Fibroblast of the aortic adventitia (primary cell): ENCODE data around the gene ASTN1. TPM values are rescaled to one million over a fixed set of nuclear protein-coding genes. Genes with fewer than 3 reads are reported as not detected.

Source experiments
- DNase-seq: peaks from one replicate; pipeline ENCODE4 v3.0.0-alpha.2; 2010; ENCODE audit warnings: low read depth
- H3K4me3 ChIP-seq: 2 replicates; pipeline ENCODE4 v1.5.1; 2011; ENCODE audit warnings: low read depth, mild to moderate bottlenecking, control low read depth, low read length, moderate library complexity
- CTCF ChIP-seq: IDR thresholded peaks from 2 replicates; pipeline ENCODE4 v1.5.1; 2011; ENCODE audit warnings: mild to moderate bottlenecking, low read length, control low read depth, inconsistent platforms; ENCODE audit not compliant: insufficient read depth
- total RNA-seq: library from RNA; depleted of rRNA; stranded (reverse); fragments of >200 nt; gene quantifications from 2 replicates; pipeline ENCODE4 v1.2.3, GENCODE V29; 2012; ENCODE audit warnings: low replicate concordance

Gene ASTN1
- total RNA-seq, 1 donor = under 0.01 TPM

GRCh38 chr1:177092001-177092400, 72.5 kb downstream of the ASTN1 start:
- no peak for DNase-seq
- H3K4me3 ChIP-seq = no peak overlapping the region
- no peak for TF ChIP-seq CTCF

GRCh38 chr1:177091040-177091439, 73.5 kb downstream of the ASTN1 start:
- no peak for TF ChIP-seq CTCF
- no peak overlapping the region for H3K4me3 ChIP-seq
- no peak for DNase-seq

GRCh38 chr1:177088966-177089365, 75.5 kb downstream of the ASTN1 start:
- no peak overlapping the region for H3K4me3 ChIP-seq
- no peak for DNase-seq
- TF ChIP-seq CTCF = no peak

- DNase-seq = peak; percentile 3
- TF ChIP-seq CTCF = no peak
Measured at GRCh38 chr1:177082855-177083693, 81.4 kb downstream of the ASTN1 start.

GRCh38 chr1:177080564-177080963, 83.9 kb downstream of the ASTN1 start:
- no peak for DNase-seq
- TF ChIP-seq CTCF = no peak
- H3K4me3 ChIP-seq = no peak overlapping the region

More at GRCh38 chr1:177082855-177083693, 81.4 kb downstream of the ASTN1 start:
- no peak overlapping the region for H3K4me3 ChIP-seq

GRCh38 chr1:177077734-177078499, 86.6 kb downstream of the ASTN1 start:
- no peak for DNase-seq
- TF ChIP-seq CTCF = no peak
- no peak overlapping the region for H3K4me3 ChIP-seq
